ENCODE data around the gene DCC.

- TF ChIP-seq, protein P1, sequence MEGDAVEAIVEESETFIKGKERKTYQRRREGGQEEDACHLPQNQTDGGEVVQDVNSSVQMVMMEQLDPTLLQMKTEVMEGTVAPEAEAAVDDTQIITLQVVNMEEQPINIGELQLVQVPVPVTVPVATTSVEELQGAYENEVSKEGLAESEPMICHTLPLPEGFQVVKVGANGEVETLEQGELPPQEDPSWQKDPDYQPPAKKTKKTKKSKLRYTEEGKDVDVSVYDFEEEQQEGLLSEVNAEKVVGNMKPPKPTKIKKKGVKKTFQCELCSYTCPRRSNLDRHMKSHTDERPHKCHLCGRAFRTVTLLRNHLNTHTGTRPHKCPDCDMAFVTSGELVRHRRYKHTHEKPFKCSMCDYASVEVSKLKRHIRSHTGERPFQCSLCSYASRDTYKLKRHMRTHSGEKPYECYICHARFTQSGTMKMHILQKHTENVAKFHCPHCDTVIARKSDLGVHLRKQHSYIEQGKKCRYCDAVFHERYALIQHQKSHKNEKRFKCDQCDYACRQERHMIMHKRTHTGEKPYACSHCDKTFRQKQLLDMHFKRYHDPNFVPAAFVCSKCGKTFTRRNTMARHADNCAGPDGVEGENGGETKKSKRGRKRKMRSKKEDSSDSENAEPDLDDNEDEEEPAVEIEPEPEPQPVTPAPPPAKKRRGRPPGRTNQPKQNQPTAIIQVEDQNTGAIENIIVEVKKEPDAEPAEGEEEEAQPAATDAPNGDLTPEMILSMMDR (IDR thresholded peaks at IDR 0.05): no peak
- TF ChIP-seq POLR2A (IDR thresholded peaks at IDR 0.05): no peak
These were observed 409.5 kb downstream of the DCC start for GRCh38 chr18:52749542-52749941.

Measured in thyroid gland (tissue), 4 donors.